Thyroid gland (tissue), 4 donors: ENCODE results near the gene TMEM233. TPM values are rescaled to one million over a fixed set of nuclear protein-coding genes. Genes with fewer than 3 reads are reported as not detected.

Source experiments
- DNase-seq, 2 donors: peaks; one replicate each; pipeline ENCODE4 v3.0.0-alpha.2; 2019
- H3K27ac ChIP-seq, 3 donors: fragments of 200-600 bp; sonication (generic); 1 replicate in 2 of 3; 2 replicates in 1 of 3; pipeline ENCODE4 v1.5.1; 2016 to 2019; ENCODE audit warnings: mild to moderate bottlenecking in 1 of 3, moderate library complexity in 1 of 3
- H3K27me3 ChIP-seq: fragments of 200-600 bp; sonication (generic); one replicate; pipeline ENCODE4 v1.5.1; 2019
- H3K36me3 ChIP-seq, 2 donors: fragments of 200-600 bp; sonication (generic); one replicate each; pipeline ENCODE4 v1.5.1; 2016 to 2019
- H3K4me1 ChIP-seq, 2 donors: fragments of 200-600 bp; sonication (generic); one replicate each; pipeline ENCODE4 v1.5.1; 2017 to 2019
- H3K4me3 ChIP-seq, 3 donors: fragments of 200-600 bp; sonication (generic); replicated peaks in 1 of 3; 1 replicate in 2 of 3; 2 replicates in 1 of 3; pipeline ENCODE4 v1.5.1; 2016; ENCODE audit warnings: mild to moderate bottlenecking in 1 of 3
- H3K9me3 ChIP-seq: fragments of 200-600 bp; sonication (generic); one replicate; pipeline ENCODE4 v1.5.1; 2017
- CTCF ChIP-seq, 6 experiments: fragments of 200-600 bp in 3 of 6; fragments of 450-650 bp in 3 of 6; sonication (generic) in 3 of 6; IDR thresholded peaks; one replicate each; pipeline ENCODE4 v1.5.1; 2016 to 2019; ENCODE audit warnings: antibody characterized with exemption in 6 of 6, mild to moderate bottlenecking in 2 of 6, inconsistent platforms in 1 of 6, moderate library complexity in 1 of 6
- POLR2A ChIP-seq, 2 donors: fragments of 450-650 bp; IDR thresholded peaks; one replicate each; pipeline ENCODE4 v1.6.1; 2017; ENCODE audit warnings: antibody characterized with exemption in 2 of 2, mild to moderate bottlenecking in 2 of 2, moderate library complexity in 1 of 2
- WGBS, 2 donors: methylation state at CpG; one replicate each; pipeline ENCODE4 v1.1.5; 2017; 5-methylcytosine and 5-hydroxymethylcytosine counted together
- intact Hi-C: fragments of 100-400 bp; cut with DNase I; formaldehyde crosslinking; loops from one replicate; pipeline ENCODE4 v1.15.1; 2023
- total RNA-seq, 4 donors: library from RNA; depleted of rRNA; stranded (reverse); fragments of >200 nt; gene quantifications; one replicate each; pipeline ENCODE4 v1.2.3, GENCODE V29; 2016

Gene TMEM233
- total RNA-seq, 4 donors from 2014 or later = 1.3 to 7.9 (median 4.4) TPM

GRCh38 chr12:119631930-119632678 is 38.5 kb downstream of the TMEM233 start:
- WGBS, 2 donors = 86 to 93% methylated on average over 4 of the region's 4 CpGs
- intact Hi-C loops = no loop called here
- H3K27ac ChIP-seq = no peak overlapping the region
- H3K4me1 ChIP-seq = no peaks in the 10 kb centered on the region
- no peaks in the 10 kb centered on the region for H3K27me3 ChIP-seq
- TF ChIP-seq CTCF (IDR thresholded peaks at IDR 0.05) = no peak
- no peak for DNase-seq
- H3K9me3 ChIP-seq = no peaks in the 10 kb centered on the region
- no peak overlapping the region for H3K4me3 ChIP-seq
- peaks cover 0 to 8% of the 10 kb centered on the region in 2 donors for H3K36me3 ChIP-seq

GRCh38 chr12:119634743-119635142 is 41.2 kb downstream of the TMEM233 start:
- Histone ChIP-seq H3K36me3 (peaks cover 0 to 8% of the 10 kb centered on the region in 2 donors), H3K27me3 (no peaks in the 10 kb centered on the region), H3K4me3 (no peak overlapping the region), H3K27ac (no peak overlapping the region), H3K9me3 (no peaks in the 10 kb centered on the region), H3K4me1 (no peaks in the 10 kb centered on the region)
- intact Hi-C loops = no loop called here
- TF ChIP-seq CTCF (IDR thresholded peaks at IDR 0.05) = no peak
- TF ChIP-seq POLR2A (IDR thresholded peaks at IDR 0.05) = no peak
- WGBS, 2 donors = 51 to 53% methylated on average over 6 of the region's 6 CpGs
- no peak for DNase-seq

GRCh38 chr12:119642986-119643385 is 49.4 kb downstream of the TMEM233 start:
- H3K9me3 ChIP-seq = no peaks in the 10 kb centered on the region
- WGBS, 2 donors = 71 to 76% methylated on average over 4 of the region's 4 CpGs
- no peak overlapping the region for H3K27ac ChIP-seq
- no peaks in the 10 kb centered on the region for H3K4me1 ChIP-seq
- no peaks in the 10 kb centered on the region for H3K27me3 ChIP-seq
- TF ChIP-seq CTCF (IDR thresholded peaks at IDR 0.05) (no peak), POLR2A (IDR thresholded peaks at IDR 0.05) (no peak)
- no peak for DNase-seq
- H3K4me3 ChIP-seq = no peak overlapping the region
- intact Hi-C loops = loop anchor here (10.0 kb wide), 1 partner anchor 198 kb away; no protein-coding TSS in a partner anchor
- H3K36me3 ChIP-seq = no peaks in the 10 kb centered on the region

- H3K9me3 ChIP-seq = no peaks in the 10 kb centered on the region
- H3K27ac ChIP-seq = no peak overlapping the region
- no peak for DNase-seq
- H3K4me3 ChIP-seq = no peak overlapping the region
- no peaks in the 10 kb centered on the region for H3K4me1 ChIP-seq
- TF ChIP-seq POLR2A (IDR thresholded peaks at IDR 0.05) (no peak), CTCF (IDR thresholded peaks at IDR 0.05) (no peak)
- no peaks in the 10 kb centered on the region for H3K27me3 ChIP-seq
- WGBS, 2 donors = 85 to 88% methylated on average over 3 of the region's 3 CpGs
- H3K36me3 ChIP-seq = no peaks in the 10 kb centered on the region
- intact Hi-C loops = loop anchor here (10.0 kb wide), 1 partner anchor 200 kb away; no protein-coding TSS in a partner anchor
Observed at GRCh38 chr12:119644930-119645329, 51.4 kb downstream of the TMEM233 start.

GRCh38 chr12:119645535-119646059 is 52.0 kb downstream of the TMEM233 start:
- TF ChIP-seq POLR2A (IDR thresholded peaks at IDR 0.05) (no peak), CTCF (IDR thresholded peaks at IDR 0.05) (no peak)
- no peaks in the 10 kb centered on the region for H3K9me3 ChIP-seq
- H3K27me3 ChIP-seq = no peaks in the 10 kb centered on the region
- no peak overlapping the region for H3K27ac ChIP-seq
- no peaks in the 10 kb centered on the region for H3K4me1 ChIP-seq
- DNase-seq = no peak
- intact Hi-C loops = loop anchor here (10.0 kb wide), 1 partner anchor 201 kb away; no protein-coding TSS in a partner anchor
- no peaks in the 10 kb centered on the region for H3K36me3 ChIP-seq
- no peak overlapping the region for H3K4me3 ChIP-seq
- WGBS, 2 donors = 79 to 87% methylated on average over 7 of the region's 7 CpGs
